HepG2 (cell line): ENCODE measurements around the gene NEAT1. TPM values are rescaled to one million over a fixed set of nuclear protein-coding genes. Genes with fewer than 3 reads are reported as not detected.

ENCODE experiments used
- BCL3 ChIP-seq: sonication (generic); formaldehyde crosslinking; IDR thresholded peaks from 2 replicates; pipeline ENCODE4 v1.5.1; 2020; ENCODE audit warnings: mild to moderate bottlenecking, missing genetic modification reagents, moderate library complexity
- ERF ChIP-seq: IDR thresholded peaks from 2 replicates; pipeline ENCODE4 v1.6.1; 2018; ENCODE audit warnings: missing biosample characterization, missing genetic modification reagents
- HDAC2 ChIP-seq: sonication (generic); formaldehyde crosslinking; IDR thresholded peaks from 2 replicates; pipeline ENCODE4 v1.4.0; 2020; ENCODE audit warnings: missing genetic modification reagents
- MAF1 ChIP-seq: sonication (generic); formaldehyde crosslinking; IDR thresholded peaks from 2 replicates; pipeline ENCODE4 v1.5.0; 2020; ENCODE audit warnings: missing genetic modification reagents, borderline replicate concordance
- MBD4 ChIP-seq: IDR thresholded peaks from 2 replicates; pipeline ENCODE4 v1.6.1; 2012; ENCODE audit warnings: low read length, inconsistent platforms, borderline replicate concordance
- NBN ChIP-seq: fragments of 450-650 bp; conservative IDR thresholded peaks from 2 replicates; pipeline ENCODE4 v1.6.1; 2017
- TEAD3 ChIP-seq: optimal IDR thresholded peaks from 2 replicates; pipeline ENCODE3; 2016; ENCODE audit warnings: borderline replicate concordance
- TP53 ChIP-seq: sonication (generic); formaldehyde crosslinking; conservative IDR thresholded peaks from 2 replicates; pipeline ENCODE4 v1.4.0; 2020; ENCODE audit warnings: missing genetic modification reagents
- ZBTB33 ChIP-seq: sonication (generic); formaldehyde crosslinking; IDR thresholded peaks from 2 replicates; pipeline ENCODE4 v1.4.0; 2020; ENCODE audit warnings: missing genetic modification reagents
- ZC3H13 ChIP-seq: sonication (generic); formaldehyde crosslinking; IDR thresholded peaks from 2 replicates; pipeline ENCODE4 v1.8.1; 2023; ENCODE audit warnings: mild to moderate bottlenecking, missing genetic modification reagents, moderate library complexity
- ZHX2 ChIP-seq, 2 experiments: sonication (generic) in 1 of 2; formaldehyde crosslinking in 1 of 2; IDR thresholded peaks; 2 replicates each; pipeline versions ENCODE4 v1.6.1 to v1.9.0; 2014 to 2022; ENCODE audit warnings: antibody characterized with exemption in 1 of 2, borderline replicate concordance in 1 of 2, inconsistent platforms in 1 of 2, low read depth in 1 of 2, missing genetic modification reagents in 1 of 2
- ZNF101 ChIP-seq: sonication (generic); formaldehyde crosslinking; IDR thresholded peaks from 2 replicates; pipeline ENCODE4 v1.4.0; 2020; ENCODE audit warnings: mild to moderate bottlenecking, low read depth, missing genetic modification reagents, borderline replicate concordance
- ZNF3 ChIP-seq: IDR thresholded peaks from 2 replicates; pipeline ENCODE4 v1.7.0; 2017; ENCODE audit warnings: inconsistent platforms
- ZNF605 ChIP-seq: sonication (generic); formaldehyde crosslinking; IDR thresholded peaks from 2 replicates; pipeline ENCODE4 v1.8.0; 2022; ENCODE audit warnings: mild to moderate bottlenecking, missing genetic modification reagents
- ZNF687 ChIP-seq: sonication (generic); formaldehyde crosslinking; IDR thresholded peaks from 2 replicates; pipeline ENCODE4 v1.5.1; 2020; ENCODE audit warnings: mild to moderate bottlenecking, missing genetic modification reagents, moderate library complexity
- polyA plus RNA-seq, 8 experiments: library from polyadenylated mRNA; depleted of rRNA in 3 of 8; stranded (reverse) in 7 of 8; unstranded in 1 of 8; fragments of >200 nt; fragmentation: Illumina TruSeq in 4 of 8; extraction: Trizol in 4 of 8; gene quantifications; 2 replicates each; pipeline versions ENCODE4 v1.2.1 to v1.2.3, GENCODE V29; 2011 to 2016; ENCODE audit warnings: low read depth in 4 of 8, missing spikeins in 1 of 8, mixed read lengths in 1 of 8; ENCODE audit not compliant: insufficient read depth in 1 of 8
- total RNA-seq, 5 experiments: library from RNA; depleted of rRNA; stranded (reverse); fragments of >200 nt; fragmentation: Illumina TruSeq; extraction: Trizol; gene quantifications; 2 replicates each; pipeline ENCODE4 v1.2.3, GENCODE V29; 2016; ENCODE audit warnings: low read depth in 1 of 5

NEAT1 gene
- total and polyA plus RNA-seq, 2 of the 13 experiments (the other 11 are each of a cell fraction or from before 2014, with no cell fraction given), result 20.5 to 41.2 TPM

- TF ChIP-seq ZHX2 (IDR thresholded peaks at IDR 0.05; ENCODE audit: low read depth) (no peak), ZHX2 (CRISPR knock-in tag; IDR thresholded peaks at IDR 0.05; ENCODE audit: borderline replicate concordance) (no peak), ZC3H13 (CRISPR knock-in tag) (0 out of 2 replicates have a peak, but pooled peaks have one; percentile 38), TEAD3 (CRISPR knock-in tag) (peak; percentile 10), TP53 (CRISPR knock-in tag) (no peak), BCL3 (CRISPR knock-in tag) (no peak), ZBTB33 (CRISPR knock-in tag) (0 out of 2 replicates have a peak, but pooled peaks have one; percentile 32), ZNF605 (CRISPR knock-in tag) (no peak), MAF1 (CRISPR knock-in tag) (no peak), MBD4 (peak; percentile 7; the same call in 1 of the 2 replicates), ZNF3 (CRISPR knock-in tag) (no peak), ZNF687 (CRISPR knock-in tag) (0 out of 2 replicates have a peak, but pooled peaks have one; percentile 6), ZNF101 (no peak), ERF (CRISPR knock-in tag) (no peak), NBN (no peak), HDAC2 (CRISPR knock-in tag) (0 out of 2 replicates have a peak, but pooled peaks have one; percentile 19)
These were observed 24.1 kb downstream of the NEAT1 start (continued) for GRCh38 chr11:65446446-65447277.
